HEK293 (cell line): ENCODE data around the gene TLR8.

Experiments used
- CTCF ChIA-PET: fragments of 350-600 bp; formaldehyde crosslinking; extraction: SDS; loops from one replicate; lab custom pipeline; 2021; ENCODE audit warnings: antibody characterized with exemption; lab: Yijun Ruan, JAX
- POLR2A ChIA-PET: fragments of 300-600 bp; formaldehyde crosslinking; extraction: SDS; loops from one replicate; lab custom pipeline; 2020; ENCODE audit warnings: antibody characterized with exemption, inconsistent platforms; lab: Yijun Ruan, JAX
- H3K27ac ChIP-seq: fragments of 200-500 bp; sonication (Bioruptor generic); 2 replicates; pipeline ENCODE4 v1.5.1; 2014; ENCODE audit warnings: low read depth, low read length, control low read depth, inconsistent platforms; ENCODE audit errors: extremely low read depth
- H3K36me3 ChIP-seq, 2 experiments: fragments of 200-500 bp in 1 of 2; sonication (Bioruptor generic) in 1 of 2; 1 replicate in 1 of 2; 2 replicates in 1 of 2; pipeline ENCODE4 v1.5.1; 2014 to 2017; ENCODE audit warnings: inconsistent platforms in 2 of 2, low read length in 2 of 2; ENCODE audit not compliant: control insufficient read depth in 2 of 2, insufficient read depth in 1 of 2
- H3K4me1 ChIP-seq: fragments of 200-500 bp; sonication (Bioruptor generic); 2 replicates; pipeline ENCODE4 v1.5.1; 2014; ENCODE audit warnings: mild to moderate bottlenecking, low read length, inconsistent platforms; ENCODE audit not compliant: control insufficient read depth, insufficient read depth
- H3K4me3 ChIP-seq: 2 replicates; pipeline ENCODE4 v1.5.1; 2011; ENCODE audit warnings: low read depth, mild to moderate bottlenecking, control low read depth, low read length, moderate library complexity
- H3K9me3 ChIP-seq: fragments of 200-500 bp; sonication (Bioruptor generic); 2 replicates; pipeline ENCODE4 v1.5.1; 2014; ENCODE audit warnings: low read depth, low read length, inconsistent platforms; ENCODE audit not compliant: control insufficient read depth, insufficient read depth
- HOXA7 ChIP-seq: sonication (generic); formaldehyde crosslinking; IDR thresholded peaks from 2 replicates; pipeline ENCODE4 v1.8.1; 2022; ENCODE audit warnings: missing genetic modification reagents, borderline replicate concordance
- SCRT2 ChIP-seq: fragments of 450-650 bp; formaldehyde crosslinking; IDR thresholded peaks from 2 replicates; pipeline ENCODE4 v1.5.1; 2016; ENCODE audit warnings: missing biosample characterization, missing genetic modification characterization
- YY1 ChIP-seq: fragments of 450-650 bp; formaldehyde crosslinking; IDR thresholded peaks from 2 replicates; pipeline ENCODE4 v1.5.1; 2018; ENCODE audit warnings: missing biosample characterization, missing genetic modification characterization
- ZNF19 ChIP-seq: fragments of 450-650 bp; formaldehyde crosslinking; IDR thresholded peaks from 2 replicates; pipeline ENCODE4; 2016; ENCODE audit warnings: missing biosample characterization, missing genetic modification characterization, low read depth
- ZNF248 ChIP-seq: fragments of 450-650 bp; formaldehyde crosslinking; IDR thresholded peaks from 2 replicates; pipeline ENCODE4 v1.5.1; 2017; ENCODE audit warnings: missing biosample characterization, missing genetic modification characterization
- ZNF292 ChIP-seq: fragments of 450-650 bp; formaldehyde crosslinking; IDR thresholded peaks from 2 replicates; pipeline ENCODE4 v1.5.1; 2016; ENCODE audit warnings: low read depth, missing biosample characterization, missing genetic modification characterization, borderline replicate concordance
- ZNF335 ChIP-seq: fragments of 450-650 bp; formaldehyde crosslinking; conservative IDR thresholded peaks from 2 replicates; pipeline ENCODE4 v1.5.1; 2016; ENCODE audit warnings: missing biosample characterization, missing genetic modification characterization
- ZNF366 ChIP-seq: fragments of 450-650 bp; formaldehyde crosslinking; conservative IDR thresholded peaks from 2 replicates; pipeline ENCODE4 v1.5.1; 2016; ENCODE audit warnings: missing biosample characterization, missing genetic modification characterization
- ZNF37A ChIP-seq: fragments of 450-650 bp; IDR thresholded peaks from 2 replicates; pipeline ENCODE4 v1.5.1; 2018; ENCODE audit warnings: missing biosample characterization, missing genetic modification characterization
- ZNF426 ChIP-seq: fragments of 450-650 bp; formaldehyde crosslinking; IDR thresholded peaks from 2 replicates; pipeline ENCODE4 v1.5.1; 2017; ENCODE audit warnings: missing biosample characterization, missing genetic modification characterization, mild to moderate bottlenecking, inconsistent platforms, moderate library complexity
- ZNF510 ChIP-seq: fragments of 450-650 bp; formaldehyde crosslinking; IDR thresholded peaks from 2 replicates; pipeline ENCODE4 v1.5.1; 2018; ENCODE audit warnings: mild to moderate bottlenecking, missing genetic modification characterization, missing biosample characterization; ENCODE audit not compliant: insufficient replicate concordance
- ZNF548 ChIP-seq: fragments of 450-650 bp; formaldehyde crosslinking; IDR thresholded peaks from 2 replicates; pipeline ENCODE4 v1.5.1; 2016; ENCODE audit warnings: missing biosample characterization, missing genetic modification characterization
- ZNF701 ChIP-seq: fragments of 450-650 bp; formaldehyde crosslinking; IDR thresholded peaks from 2 replicates; pipeline ENCODE4 v1.5.1; 2016; ENCODE audit warnings: missing biosample characterization, missing genetic modification characterization
- TF ChIP-seq, protein P1 (sequence below): fragments of 450-650 bp; formaldehyde crosslinking; conservative IDR thresholded peaks from 2 replicates; pipeline ENCODE4 v1.5.1; 2016; ENCODE audit warnings: low read depth, missing biosample characterization, missing genetic modification characterization
- TF ChIP-seq, protein P2 (sequence below): fragments of 450-650 bp; formaldehyde crosslinking; IDR thresholded peaks from 2 replicates; pipeline ENCODE4 v1.5.1; 2016; ENCODE audit warnings: missing biosample characterization, missing genetic modification characterization
- TF ChIP-seq, protein P3 (sequence below): fragments of 450-650 bp; formaldehyde crosslinking; IDR thresholded peaks from 2 replicates; pipeline ENCODE4 v1.5.1; 2016; ENCODE audit warnings: missing biosample characterization, missing genetic modification characterization

Gene TLR8

DNA sequence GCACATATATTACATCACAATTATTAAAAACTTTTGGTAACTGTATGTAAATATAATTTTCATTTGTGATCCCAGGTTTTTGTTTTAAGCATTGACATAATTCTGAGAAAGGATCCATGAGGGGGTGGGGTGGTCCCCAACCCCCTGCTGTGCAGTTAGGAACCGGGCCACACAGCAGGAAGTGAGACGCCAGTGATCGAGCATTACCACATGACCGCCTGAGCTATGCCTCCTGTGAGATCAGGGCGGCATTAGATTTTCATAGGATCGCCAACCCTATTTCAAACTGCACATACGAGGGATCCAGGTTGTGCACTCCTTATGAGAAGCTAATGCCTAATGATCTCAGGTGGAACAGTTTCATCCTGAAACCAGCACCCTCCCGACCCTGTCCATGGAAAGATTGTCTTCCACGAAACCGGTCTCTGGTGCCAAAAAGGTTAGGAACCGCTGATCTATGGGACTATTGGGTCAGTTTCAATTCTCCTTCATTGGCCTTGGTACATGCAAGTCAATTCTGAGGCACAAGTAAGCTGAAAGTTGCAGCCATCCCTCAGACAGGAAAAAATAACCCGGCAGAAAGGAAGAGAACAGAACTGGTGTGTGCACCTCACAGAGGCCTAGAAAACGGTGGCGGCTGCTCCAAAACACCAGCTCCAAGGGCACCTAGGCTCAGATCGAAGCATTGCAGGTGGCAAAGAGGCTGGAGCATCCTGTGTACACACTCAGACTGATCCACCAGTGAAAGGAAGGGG lies 61.5 kb downstream of the TLR8 start:
- Histone ChIP-seq H3K27ac (no peak overlapping the region), H3K36me3 (no peaks in the 10 kb centered on the region), H3K4me1 (no peaks in the 10 kb centered on the region), H3K4me3 (no peak overlapping the region), H3K9me3 (no peaks in the 10 kb centered on the region)
- TF ChIP-seq ZNF335 (tag by site-specific recombination) (no peak), YY1 (tag by site-specific recombination) (no peak), ZNF37A (no peak), SCRT2 (tag by site-specific recombination) (no peak), ZNF248 (tag by site-specific recombination) (no peak), ZNF701 (tag by site-specific recombination) (no peak), ZNF19 (tag by site-specific recombination) (no peak), ZNF292 (tag by site-specific recombination) (no peak), ZNF366 (tag by site-specific recombination) (no peak), HOXA7 (CRISPR knock-in tag) (no peak), ZNF548 (tag by site-specific recombination) (no peak), ZNF426 (tag by site-specific recombination) (no peak), ZNF510 (tag by site-specific recombination) (no peak)
- TF ChIP-seq, protein P1, sequence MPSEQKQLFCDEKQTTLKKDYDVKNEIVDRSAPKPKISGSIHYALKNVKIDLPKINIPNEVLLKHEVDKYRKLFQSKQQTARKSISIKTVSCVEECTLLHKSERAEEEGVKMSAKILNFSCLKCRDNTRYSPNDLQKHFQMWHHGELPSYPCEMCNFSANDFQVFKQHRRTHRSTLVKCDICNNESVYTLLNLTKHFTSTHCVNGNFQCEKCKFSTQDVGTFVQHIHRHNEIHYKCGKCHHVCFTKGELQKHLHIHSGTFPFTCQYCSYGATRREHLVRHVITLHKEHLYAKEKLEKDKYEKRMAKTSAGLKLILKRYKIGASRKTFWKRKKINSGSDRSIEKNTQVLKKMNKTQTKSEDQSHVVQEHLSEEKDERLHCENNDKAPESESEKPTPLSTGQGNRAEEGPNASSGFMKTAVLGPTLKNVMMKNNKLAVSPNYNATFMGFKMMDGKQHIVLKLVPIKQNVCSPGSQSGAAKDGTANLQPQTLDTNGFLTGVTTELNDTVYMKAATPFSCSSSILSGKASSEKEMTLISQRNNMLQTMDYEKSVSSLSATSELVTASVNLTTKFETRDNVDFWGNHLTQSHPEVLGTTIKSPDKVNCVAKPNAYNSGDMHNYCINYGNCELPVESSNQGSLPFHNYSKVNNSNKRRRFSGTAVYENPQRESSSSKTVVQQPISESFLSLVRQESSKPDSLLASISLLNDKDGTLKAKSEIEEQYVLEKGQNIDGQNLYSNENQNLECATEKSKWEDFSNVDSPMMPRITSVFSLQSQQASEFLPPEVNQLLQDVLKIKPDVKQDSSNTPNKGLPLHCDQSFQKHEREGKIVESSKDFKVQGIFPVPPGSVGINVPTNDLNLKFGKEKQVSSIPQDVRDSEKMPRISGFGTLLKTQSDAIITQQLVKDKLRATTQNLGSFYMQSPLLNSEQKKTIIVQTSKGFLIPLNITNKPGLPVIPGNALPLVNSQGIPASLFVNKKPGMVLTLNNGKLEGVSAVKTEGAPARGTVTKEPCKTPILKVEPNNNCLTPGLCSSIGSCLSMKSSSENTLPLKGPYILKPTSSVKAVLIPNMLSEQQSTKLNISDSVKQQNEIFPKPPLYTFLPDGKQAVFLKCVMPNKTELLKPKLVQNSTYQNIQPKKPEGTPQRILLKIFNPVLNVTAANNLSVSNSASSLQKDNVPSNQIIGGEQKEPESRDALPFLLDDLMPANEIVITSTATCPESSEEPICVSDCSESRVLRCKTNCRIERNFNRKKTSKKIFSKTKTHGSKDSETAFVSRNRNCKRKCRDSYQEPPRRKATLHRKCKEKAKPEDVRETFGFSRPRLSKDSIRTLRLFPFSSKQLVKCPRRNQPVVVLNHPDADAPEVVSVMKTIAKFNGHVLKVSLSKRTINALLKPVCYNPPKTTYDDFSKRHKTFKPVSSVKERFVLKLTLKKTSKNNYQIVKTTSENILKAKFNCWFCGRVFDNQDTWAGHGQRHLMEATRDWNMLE (tag by site-specific recombination) = no peak
- TF ChIP-seq, protein P2, sequence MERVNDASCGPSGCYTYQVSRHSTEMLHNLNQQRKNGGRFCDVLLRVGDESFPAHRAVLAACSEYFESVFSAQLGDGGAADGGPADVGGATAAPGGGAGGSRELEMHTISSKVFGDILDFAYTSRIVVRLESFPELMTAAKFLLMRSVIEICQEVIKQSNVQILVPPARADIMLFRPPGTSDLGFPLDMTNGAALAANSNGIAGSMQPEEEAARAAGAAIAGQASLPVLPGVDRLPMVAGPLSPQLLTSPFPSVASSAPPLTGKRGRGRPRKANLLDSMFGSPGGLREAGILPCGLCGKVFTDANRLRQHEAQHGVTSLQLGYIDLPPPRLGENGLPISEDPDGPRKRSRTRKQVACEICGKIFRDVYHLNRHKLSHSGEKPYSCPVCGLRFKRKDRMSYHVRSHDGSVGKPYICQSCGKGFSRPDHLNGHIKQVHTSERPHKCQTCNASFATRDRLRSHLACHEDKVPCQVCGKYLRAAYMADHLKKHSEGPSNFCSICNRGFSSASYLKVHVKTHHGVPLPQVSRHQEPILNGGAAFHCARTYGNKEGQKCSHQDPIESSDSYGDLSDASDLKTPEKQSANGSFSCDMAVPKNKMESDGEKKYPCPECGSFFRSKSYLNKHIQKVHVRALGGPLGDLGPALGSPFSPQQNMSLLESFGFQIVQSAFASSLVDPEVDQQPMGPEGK (tag by site-specific recombination) = no peak
- TF ChIP-seq, protein P3, sequence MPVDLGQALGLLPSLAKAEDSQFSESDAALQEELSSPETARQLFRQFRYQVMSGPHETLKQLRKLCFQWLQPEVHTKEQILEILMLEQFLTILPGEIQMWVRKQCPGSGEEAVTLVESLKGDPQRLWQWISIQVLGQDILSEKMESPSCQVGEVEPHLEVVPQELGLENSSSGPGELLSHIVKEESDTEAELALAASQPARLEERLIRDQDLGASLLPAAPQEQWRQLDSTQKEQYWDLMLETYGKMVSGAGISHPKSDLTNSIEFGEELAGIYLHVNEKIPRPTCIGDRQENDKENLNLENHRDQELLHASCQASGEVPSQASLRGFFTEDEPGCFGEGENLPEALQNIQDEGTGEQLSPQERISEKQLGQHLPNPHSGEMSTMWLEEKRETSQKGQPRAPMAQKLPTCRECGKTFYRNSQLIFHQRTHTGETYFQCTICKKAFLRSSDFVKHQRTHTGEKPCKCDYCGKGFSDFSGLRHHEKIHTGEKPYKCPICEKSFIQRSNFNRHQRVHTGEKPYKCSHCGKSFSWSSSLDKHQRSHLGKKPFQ (tag by site-specific recombination) = no peak
- CTCF ChIA-PET = interaction anchor here (0.5 to 6.3 kb wide), 7 partner anchors 11 to 521 kb away, joined by 4 to 42 read pairs (median 6); no protein-coding TSS in a partner anchor
- POLR2A ChIA-PET = interaction anchor here (0.7 to 1.4 kb wide), 2 partner anchors 12 to 16 kb away, joined by 3 read pairs; no protein-coding TSS in a partner anchor
